HUES48 (cell line): ENCODE results near the gene ITPKB.

Experiments used
- H3K27ac ChIP-seq: one replicate; pipeline ENCODE4 v1.7.0; 2013; ENCODE audit warnings: low read depth, low read length, inconsistent platforms
- H3K27me3 ChIP-seq: 2 replicates; pipeline ENCODE4 v1.6.1; 2013; ENCODE audit warnings: mild to moderate bottlenecking, low read length; ENCODE audit not compliant: control insufficient read depth, insufficient read depth
- H3K36me3 ChIP-seq: 2 replicates; pipeline ENCODE4 v1.6.1; 2013; ENCODE audit warnings: low read length; ENCODE audit not compliant: control insufficient read depth, insufficient read depth
- H3K4me1 ChIP-seq: 2 replicates; pipeline ENCODE4 v1.6.1; 2013; ENCODE audit warnings: mild to moderate bottlenecking, low read length; ENCODE audit not compliant: control insufficient read depth, insufficient read depth
- H3K4me3 ChIP-seq: 2 replicates; pipeline ENCODE4 v1.5.1; 2013; ENCODE audit warnings: mild to moderate bottlenecking, low read depth, low read length
- H3K9ac ChIP-seq: 2 replicates; pipeline ENCODE4 v1.6.1; 2013; ENCODE audit warnings: mild to moderate bottlenecking, low read depth, low read length, moderate library complexity
- H3K9me3 ChIP-seq: 2 replicates; pipeline ENCODE4 v1.6.1; 2013; ENCODE audit warnings: low read length; ENCODE audit not compliant: control insufficient read depth, insufficient read depth

ITPKB gene

DNA sequence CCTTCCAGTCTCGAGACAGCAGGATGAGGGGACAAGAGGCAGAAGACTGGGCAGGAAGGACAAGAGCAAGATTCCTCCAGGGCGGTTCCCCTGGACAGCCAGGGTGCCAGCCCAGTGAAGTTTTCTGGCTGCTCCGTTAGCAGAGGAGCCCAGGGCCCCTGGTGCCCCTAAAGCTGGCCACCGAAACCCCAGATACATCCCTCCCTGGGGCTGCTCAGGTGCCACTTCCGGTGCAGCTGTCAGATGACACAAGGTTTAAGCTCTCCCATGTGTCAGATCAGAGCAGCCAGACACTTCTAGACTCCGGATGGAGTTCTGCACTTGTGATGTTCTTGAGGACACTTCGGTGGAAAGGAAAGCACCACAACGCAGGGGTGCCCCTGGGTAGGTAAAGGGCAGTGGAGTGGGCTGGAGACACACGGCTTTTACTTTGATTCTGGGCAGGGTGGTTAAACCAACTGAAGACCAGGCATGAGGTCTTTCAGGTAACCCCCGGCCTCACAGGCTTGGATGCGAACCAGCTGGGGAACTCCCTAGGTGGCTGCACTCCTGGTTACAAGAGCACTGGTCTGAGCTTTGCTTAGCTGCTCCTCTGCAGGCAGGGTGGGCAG, 85.7 kb downstream of the ITPKB start:
- H3K4me1 ChIP-seq = peaks cover 51% of the 10 kb centered on the region
- H3K36me3 ChIP-seq = no peaks in the 10 kb centered on the region
- no peaks in the 10 kb centered on the region for H3K27me3 ChIP-seq
- H3K27ac ChIP-seq = peak overlapping the region; percentile 70
- H3K4me3 ChIP-seq = no peak overlapping the region
- no peak overlapping the region for H3K9ac ChIP-seq
- H3K9me3 ChIP-seq = no peaks in the 10 kb centered on the region

DNA sequence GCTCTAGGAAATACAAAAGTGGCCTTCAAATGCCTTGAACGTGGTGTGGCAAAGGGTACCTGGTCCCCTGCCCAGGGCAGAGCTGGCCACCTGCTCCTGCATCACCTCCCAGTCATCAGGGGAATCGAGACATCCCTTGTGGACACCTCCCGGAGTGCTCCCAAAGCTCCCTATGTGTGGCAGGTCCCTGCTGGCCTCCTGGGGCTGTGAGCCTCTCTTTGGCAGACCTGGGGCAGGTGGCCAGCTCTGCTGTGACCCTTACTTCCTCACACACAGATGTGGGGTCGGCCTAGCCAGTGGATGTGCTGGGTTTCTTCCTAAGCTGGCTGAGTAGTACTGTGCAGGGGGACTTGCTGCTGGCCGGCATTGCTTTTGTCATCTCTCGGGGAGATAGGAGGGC, 86.5 kb downstream of the ITPKB start:
- Histone ChIP-seq H3K36me3 (no peaks in the 10 kb centered on the region), H3K27me3 (no peaks in the 10 kb centered on the region), H3K27ac (no peak overlapping the region), H3K9me3 (no peaks in the 10 kb centered on the region), H3K4me1 (peaks cover 43% of the 10 kb centered on the region), H3K4me3 (no peak overlapping the region), H3K9ac (no peak overlapping the region)

DNA sequence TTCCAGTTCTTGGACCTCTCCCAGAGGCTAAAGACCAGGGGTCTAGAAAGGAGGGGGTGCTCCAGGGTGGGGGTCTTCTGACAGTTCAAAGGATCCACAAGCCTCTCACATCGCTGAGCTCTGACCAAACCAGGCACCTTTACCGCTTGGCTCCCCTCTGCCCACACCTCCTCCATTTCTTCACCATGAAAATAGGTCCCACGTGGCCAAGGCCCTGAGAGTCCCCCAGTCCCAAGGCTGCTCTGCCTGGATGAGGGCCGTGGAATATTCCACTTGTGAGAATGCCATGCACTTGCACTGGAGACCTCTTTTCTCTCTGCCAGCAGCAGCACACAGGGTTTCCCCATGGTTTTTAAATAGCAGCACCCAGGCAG, 87.4 kb downstream of the ITPKB start:
- Histone ChIP-seq H3K4me3 (no peak overlapping the region), H3K9ac (no peak overlapping the region), H3K36me3 (no peaks in the 10 kb centered on the region), H3K27me3 (no peaks in the 10 kb centered on the region), H3K9me3 (no peaks in the 10 kb centered on the region), H3K4me1 (peaks cover 36% of the 10 kb centered on the region), H3K27ac (no peak overlapping the region)

DNA sequence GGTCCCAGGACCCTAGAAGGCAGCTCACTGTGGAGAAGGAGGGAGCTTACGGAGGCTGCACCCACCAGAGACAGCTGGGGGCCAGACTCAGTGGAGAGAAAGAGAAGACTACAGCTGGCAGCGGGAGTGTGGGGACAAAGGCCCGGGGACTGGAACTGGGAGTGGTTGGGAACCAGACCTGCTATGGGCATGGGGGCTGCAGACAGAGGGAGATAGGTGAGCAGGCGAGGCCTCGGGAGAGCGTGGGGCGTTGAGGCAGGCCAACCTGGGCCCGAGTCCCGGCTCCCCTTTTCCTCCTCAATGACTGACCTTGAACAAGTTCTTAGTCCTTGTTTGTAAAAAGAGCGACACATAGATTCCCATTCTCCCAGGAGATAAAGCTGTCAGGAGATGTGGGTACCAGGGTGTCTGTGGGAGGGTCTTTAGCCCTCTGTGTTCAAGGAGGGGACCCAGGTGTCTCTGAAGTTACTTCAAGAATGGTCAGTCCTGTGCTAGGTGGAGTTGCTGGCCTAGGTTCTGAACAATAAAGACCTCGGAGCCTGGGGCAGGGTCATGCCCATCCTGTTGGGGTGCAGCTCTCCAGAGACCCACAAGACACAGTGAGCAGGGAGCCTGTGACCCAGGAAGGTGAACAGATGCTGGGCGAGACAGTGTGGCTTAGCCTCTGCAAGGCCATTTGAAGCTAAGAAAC, 87.9 kb downstream of the ITPKB start:
- peaks cover 31% of the 10 kb centered on the region for H3K4me1 ChIP-seq
- H3K36me3 ChIP-seq = no peaks in the 10 kb centered on the region
- no peaks in the 10 kb centered on the region for H3K9me3 ChIP-seq
- no peak overlapping the region for H3K9ac ChIP-seq
- H3K4me3 ChIP-seq = no peak overlapping the region
- H3K27ac ChIP-seq = no peak overlapping the region
- H3K27me3 ChIP-seq = no peaks in the 10 kb centered on the region

DNA sequence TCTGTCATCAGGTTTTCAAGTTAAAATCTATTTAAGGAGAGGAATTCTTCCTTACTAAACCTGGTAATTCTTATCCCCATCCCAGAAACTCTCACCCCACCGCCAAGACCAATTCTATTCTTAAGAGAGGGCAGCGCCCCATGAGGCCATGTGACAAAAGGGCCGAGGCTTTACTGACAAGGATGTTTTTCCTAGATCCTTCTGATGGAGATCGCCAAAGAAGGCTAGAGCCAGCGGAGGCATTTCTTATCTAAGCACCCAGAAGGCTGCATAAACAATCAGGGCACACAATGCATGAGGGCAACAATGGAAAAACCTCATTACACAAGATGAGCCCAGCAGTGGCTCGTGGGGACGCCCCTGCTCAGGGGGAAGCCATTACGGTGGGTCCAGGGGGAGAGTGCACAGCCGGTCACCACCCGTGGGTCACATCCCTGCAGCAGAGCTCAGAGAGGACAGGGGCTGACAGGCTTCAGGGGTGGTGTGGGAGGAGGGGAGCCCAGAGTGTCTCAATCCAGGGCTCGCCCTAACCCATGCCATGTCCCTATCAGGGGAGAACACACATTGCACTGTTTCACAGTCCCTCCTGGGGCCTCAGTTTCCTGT, 88.7 kb downstream of the ITPKB start:
- Histone ChIP-seq H3K27me3 (no peaks in the 10 kb centered on the region), H3K27ac (peak overlapping the region; percentile 9), H3K4me3 (no peak overlapping the region), H3K9ac (no peak overlapping the region), H3K36me3 (no peaks in the 10 kb centered on the region), H3K9me3 (no peaks in the 10 kb centered on the region), H3K4me1 (peaks cover 22% of the 10 kb centered on the region)

DNA sequence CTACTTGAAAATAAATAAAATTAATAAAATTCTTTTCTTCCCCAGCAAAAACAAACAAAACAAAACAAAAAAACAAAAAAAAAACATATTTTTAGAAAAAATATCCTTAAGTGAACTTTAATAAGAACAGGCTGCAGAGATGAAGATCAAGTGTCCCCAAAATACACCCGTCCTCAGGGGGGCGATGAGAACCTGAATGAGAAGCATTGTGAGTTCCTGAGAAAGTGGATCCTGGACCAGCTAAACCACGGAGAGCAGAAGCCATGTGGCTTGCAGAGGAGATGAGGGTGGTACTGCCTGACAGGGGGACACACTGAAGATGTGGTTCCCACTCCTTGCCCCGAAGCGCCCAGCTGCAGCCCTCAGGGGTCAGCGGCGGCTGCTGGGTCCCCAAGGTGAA, 89.3 kb downstream of the ITPKB start:
- Histone ChIP-seq H3K9ac (no peak overlapping the region), H3K4me1 (peaks cover 17% of the 10 kb centered on the region), H3K27me3 (no peaks in the 10 kb centered on the region), H3K4me3 (no peak overlapping the region), H3K9me3 (no peaks in the 10 kb centered on the region), H3K27ac (no peak overlapping the region), H3K36me3 (no peaks in the 10 kb centered on the region)

DNA sequence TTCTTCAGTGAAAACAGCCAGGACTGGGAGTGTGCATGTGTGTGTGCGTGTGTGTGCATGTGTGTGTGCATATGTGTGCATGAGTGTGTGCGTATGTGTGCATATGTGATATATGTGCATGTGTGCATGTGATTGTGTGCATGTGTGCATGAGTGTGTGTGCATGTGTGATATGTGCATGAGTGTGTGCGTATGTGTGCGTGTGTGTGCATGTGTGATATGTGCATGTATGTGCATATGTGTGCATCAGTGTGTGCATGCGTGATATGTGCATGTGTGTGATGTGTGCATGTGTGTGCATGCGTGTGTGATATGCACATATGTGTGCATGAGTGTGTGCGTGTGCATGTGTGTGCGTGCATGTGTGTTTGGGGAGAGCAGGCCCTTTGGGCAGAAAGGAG, 89.8 kb downstream of the ITPKB start:
- H3K4me1 ChIP-seq = peaks cover 11% of the 10 kb centered on the region
- no peaks in the 10 kb centered on the region for H3K9me3 ChIP-seq
- no peaks in the 10 kb centered on the region for H3K27me3 ChIP-seq
- no peak overlapping the region for H3K9ac ChIP-seq
- no peak overlapping the region for H3K27ac ChIP-seq
- no peaks in the 10 kb centered on the region for H3K36me3 ChIP-seq
- no peak overlapping the region for H3K4me3 ChIP-seq

DNA sequence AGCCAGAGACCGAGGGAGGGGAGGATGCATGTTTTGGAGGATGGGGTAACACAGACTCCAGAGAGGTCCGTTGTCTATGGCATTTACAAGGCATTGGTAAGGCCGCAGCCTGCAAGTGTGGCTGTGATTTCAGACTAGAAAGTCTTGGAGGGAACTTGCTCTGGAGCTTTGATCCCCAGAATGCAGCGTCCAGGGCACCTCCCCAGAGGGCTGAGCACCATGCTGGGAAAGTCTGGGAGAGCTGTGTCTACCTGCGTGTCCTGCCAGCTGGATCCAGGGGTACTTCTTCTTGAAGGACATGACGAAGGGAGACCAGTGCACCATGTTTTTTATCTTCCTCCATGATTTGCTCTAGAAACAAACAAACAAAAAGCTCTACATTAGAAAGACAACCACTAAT, 90.7 kb downstream of the ITPKB start:
- H3K27me3 ChIP-seq = no peaks in the 10 kb centered on the region
- no peak overlapping the region for H3K9ac ChIP-seq
- no peak overlapping the region for H3K4me3 ChIP-seq
- H3K4me1 ChIP-seq = peaks cover 6% of the 10 kb centered on the region
- H3K27ac ChIP-seq = no peak overlapping the region
- H3K9me3 ChIP-seq = no peaks in the 10 kb centered on the region
- H3K36me3 ChIP-seq = no peaks in the 10 kb centered on the region

DNA sequence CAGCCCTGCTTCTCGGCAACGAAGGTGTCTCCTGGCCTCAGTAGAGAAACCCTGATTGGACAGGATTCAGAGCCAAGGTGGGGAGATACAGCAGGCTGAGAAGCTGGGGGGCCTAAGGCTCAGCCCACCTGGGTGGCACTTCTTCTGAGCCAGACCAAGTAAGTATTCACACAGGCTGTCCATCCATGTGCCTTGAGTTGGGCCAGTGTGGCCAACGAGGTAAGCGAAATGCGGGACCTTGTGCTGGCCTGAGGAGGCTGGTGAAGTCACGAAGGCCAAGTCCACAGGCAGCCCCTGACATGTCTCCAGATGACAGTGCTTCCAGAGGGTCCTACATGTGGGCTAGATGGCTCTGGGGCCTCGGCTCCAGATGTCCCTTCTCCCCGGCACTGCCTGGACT, 91.4 kb downstream of the ITPKB start:
- Histone ChIP-seq H3K4me3 (no peak overlapping the region), H3K9me3 (no peaks in the 10 kb centered on the region), H3K4me1 (0 out of 2 replicates have a peak, but pooled peaks cover 3% of the 10 kb centered on the region), H3K36me3 (no peaks in the 10 kb centered on the region), H3K27ac (no peak overlapping the region), H3K27me3 (no peaks in the 10 kb centered on the region), H3K9ac (no peak overlapping the region)

DNA sequence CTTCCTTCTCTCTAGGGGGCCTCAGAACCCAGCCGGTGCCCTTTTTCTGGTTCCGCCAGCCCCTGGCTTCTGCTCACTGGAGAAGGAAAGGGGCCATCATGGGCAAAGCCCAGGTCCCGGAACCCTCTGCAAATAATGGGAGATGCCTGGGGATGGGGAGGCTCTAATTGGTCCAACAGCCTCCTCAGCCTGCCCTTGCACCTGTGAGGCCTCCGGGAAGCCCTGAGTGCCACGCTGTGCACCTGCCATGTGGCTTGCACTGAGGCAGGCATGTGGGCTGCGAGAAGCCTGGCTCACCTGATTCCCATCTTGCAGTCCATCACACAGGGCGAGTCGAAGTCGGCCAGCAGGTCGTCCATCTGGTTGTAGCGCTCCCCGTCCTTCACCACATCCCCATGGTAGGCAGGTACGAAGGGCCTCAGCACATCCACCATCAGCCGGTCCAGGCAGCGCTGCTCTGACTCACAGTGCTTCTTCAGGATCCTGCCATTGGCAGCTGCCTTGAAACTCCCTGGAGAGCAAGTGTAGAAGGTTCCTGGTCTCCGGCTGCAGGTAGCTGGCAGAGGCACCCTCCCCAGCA, 92.1 kb downstream of the ITPKB start:
- Histone ChIP-seq H3K9ac (no peak overlapping the region), H3K36me3 (no peaks in the 10 kb centered on the region), H3K4me3 (no peak overlapping the region), H3K9me3 (no peaks in the 10 kb centered on the region), H3K27ac (no peak overlapping the region), H3K27me3 (no peaks in the 10 kb centered on the region), H3K4me1 (0 out of 2 replicates have a peak, but pooled peaks cover 3% of the 10 kb centered on the region)
